HG03469 (cell line): ENCODE results near the gene SUMO3.

Experiments used
- ATAC-seq: cut with Tn5 transposase; IDR thresholded peaks from one replicate; pipeline ENCODE4 v1.9.1; 2021; ENCODE audit warnings: mild to moderate bottlenecking, moderate library complexity, moderate number of reproducible peaks; ENCODE audit not compliant: unreplicated experiment

The SUMO3 gene

GRCh38 chr21:44780767-44781459 lies 36.9 kb downstream of the SUMO3 start:
- no peak for ATAC-seq

DNA sequence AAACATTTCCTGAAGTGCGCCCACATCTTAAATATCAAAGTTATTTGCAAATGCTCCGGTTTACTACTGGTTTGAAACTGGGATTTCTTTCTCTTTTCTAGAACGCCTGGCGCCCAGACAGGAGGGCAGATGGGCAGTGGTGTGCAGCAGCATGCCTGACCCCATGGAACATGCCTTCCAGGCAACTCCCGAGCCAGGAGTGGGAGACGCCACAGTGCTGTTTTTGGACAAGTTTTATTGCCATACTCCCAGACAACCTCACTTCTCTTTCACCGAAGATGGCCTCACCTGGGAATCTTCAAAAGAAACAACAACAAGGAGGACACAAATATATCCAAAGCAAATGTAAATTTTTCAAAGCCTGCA lies 37.7 kb downstream of the SUMO3 start:
- no peak for ATAC-seq

DNA sequence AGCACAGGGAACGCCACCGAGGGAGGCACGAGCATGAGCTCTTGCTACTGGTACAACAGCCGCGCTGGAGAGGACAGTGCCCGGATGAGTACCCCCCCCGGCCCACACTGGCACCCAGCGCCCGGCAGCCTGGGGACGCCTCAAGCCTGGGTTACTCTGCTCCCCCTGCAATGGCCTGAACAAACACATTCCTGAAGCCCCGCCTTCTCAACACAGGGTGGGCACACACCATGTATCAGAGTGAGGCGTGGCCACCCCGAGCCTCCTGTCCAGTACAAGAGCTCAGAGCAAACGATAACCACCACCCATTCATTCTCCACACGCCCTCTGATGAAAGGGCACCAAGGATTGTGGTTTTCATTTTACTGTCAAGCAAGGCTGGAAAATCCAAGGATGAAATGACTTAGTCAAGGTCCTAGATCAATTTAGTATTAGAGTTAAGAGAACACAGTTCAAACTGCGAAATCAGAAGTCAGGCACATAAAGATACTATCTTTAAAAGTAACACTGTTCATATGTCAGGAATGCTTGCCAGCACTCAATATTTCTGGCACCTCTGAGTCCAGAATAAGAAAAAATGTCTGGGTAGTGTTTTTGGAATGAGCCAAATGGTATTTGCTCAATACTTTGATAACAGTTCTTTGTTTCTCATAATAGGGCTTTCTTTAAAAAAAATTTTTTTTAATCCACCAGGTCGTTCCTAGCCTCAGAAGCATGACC lies 38.3 kb downstream of the SUMO3 start:
- ATAC-seq: no peak

DNA sequence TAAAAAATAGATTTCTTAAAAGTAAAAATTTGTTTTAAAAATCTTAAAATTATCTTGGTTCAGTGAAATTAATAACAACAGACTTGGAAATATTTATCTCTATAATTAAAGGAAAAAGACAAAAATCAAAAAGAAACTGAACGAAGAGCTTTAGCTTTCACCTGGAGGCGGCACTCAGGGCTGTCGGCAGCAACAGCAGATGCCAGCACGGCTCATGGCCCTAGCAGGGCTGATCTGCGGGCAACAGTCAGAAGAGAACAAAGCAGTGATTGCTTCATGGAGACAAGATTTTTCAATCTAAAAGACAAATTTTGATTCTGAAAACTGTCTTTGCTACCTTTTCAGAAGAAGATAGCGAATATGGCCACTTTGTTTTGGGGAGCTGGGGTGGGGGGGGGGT lies 38.9 kb downstream of the SUMO3 start:
- ATAC-seq: no peak

DNA sequence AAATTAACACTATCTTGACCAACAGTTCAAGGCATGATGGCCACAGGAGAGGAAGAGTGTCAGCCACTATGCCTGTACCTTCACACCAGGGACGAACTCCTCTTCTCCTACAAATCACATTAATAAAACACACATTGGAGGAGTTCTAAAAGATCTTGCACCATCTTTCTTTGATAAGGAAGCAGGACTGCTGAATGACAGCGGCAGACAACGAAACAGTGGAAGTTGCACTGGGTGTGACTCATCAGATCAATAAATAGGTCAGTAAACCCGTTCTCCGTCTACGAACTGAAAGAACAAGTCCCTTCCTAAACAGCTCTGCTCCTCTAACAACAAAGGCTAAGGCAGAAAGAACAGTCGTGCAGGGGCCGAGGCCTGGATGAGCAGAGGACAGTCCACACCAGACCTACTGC lies 39.4 kb downstream of the SUMO3 start:
- ATAC-seq: no peak

GRCh38 chr21:44778094-44778493 lies 39.8 kb downstream of the SUMO3 start:
- no peak for ATAC-seq

DNA sequence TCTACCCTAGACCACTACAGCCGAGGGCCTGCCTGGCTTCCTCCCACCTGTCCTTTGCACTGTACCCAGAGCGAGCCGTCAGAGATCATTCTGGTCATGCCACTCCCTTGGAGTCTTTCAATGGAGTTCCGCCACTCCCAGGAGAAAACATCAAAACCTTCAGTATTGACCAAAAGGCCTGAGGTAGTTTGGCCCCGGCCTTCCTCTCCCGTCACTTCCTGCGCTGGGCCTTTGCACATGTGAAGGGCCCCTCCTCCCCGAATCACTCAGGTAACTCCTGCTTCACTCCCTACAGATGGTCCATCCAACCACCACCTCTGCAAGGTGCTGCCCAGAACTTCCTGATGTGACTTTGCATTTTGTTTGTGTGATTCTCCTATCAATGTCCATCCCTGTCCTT lies 42.9 kb downstream of the SUMO3 start:
- no peak for ATAC-seq

- ATAC-seq: no peak
These were observed 44.5 kb downstream of the SUMO3 start for GRCh38 chr21:44773291-44773932.

GRCh38 chr21:44771896-44772525 lies 45.9 kb downstream of the SUMO3 start:
- ATAC-seq: no peak

GRCh38 chr21:44767834-44768831 lies 49.7 kb downstream of the SUMO3 start:
- no peak for ATAC-seq

DNA sequence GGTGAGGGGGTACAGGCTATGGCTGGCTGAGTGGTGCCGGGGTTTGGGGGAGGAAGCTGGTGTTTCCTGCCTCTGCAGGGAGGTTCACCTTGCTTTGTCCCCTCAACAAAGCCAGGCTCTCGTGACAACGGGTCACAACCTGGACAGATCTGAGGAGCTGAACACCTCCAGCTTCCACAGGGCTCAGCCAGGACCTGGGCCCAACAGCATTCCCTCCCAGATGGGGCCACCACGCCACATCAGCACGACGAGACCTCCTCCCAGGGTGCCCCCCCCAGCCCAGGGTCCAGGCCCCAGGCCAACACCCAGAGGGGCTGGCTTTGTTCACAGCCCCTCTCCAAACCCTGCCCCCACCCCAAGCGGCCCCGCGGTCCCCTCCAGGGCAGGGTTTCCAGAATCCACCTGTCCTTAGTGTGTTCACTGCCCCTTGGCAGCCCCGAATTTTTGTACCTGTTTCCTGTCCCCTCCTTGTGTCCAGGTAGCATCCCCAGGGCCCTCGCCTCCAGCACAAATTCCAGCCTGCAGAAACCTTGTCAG lies 51.0 kb downstream of the SUMO3 start:
- no peak for ATAC-seq

- ATAC-seq: no peak
These were observed 51.6 kb downstream of the SUMO3 start for GRCh38 chr21:44766014-44766817.

- ATAC-seq: no peak
These were observed 52.4 kb downstream of the SUMO3 start for GRCh38 chr21:44765231-44766013.

- ATAC-seq: no peak
These were observed 53.3 kb downstream of the SUMO3 start for GRCh38 chr21:44764319-44765230.

- ATAC-seq: no peak
These were observed 54.2 kb downstream of the SUMO3 start for GRCh38 chr21:44763451-44764318.

GRCh38 chr21:44763050-44763378 lies 54.8 kb downstream of the SUMO3 start:
- ATAC-seq: no peak
